ENCODE results near the gene ZNF630.
"Not testable (repeated sequence)": the region's sequence is repeated elsewhere in the genome, so short reads cannot be mapped to it uniquely, and the experiment has no call there.

The ZNF630 gene

GRCh38 chrX:48064261-48064660 lies 7.2 kb downstream of the ZNF630 start:
- Histone ChIP-seq H3K36me3 (ENCODE audit: control insufficient read depth, insufficient read depth, low read length) (no peaks in the 10 kb centered on the region), H3K4me1 (ENCODE audit: control insufficient read depth, insufficient read depth, low read length) (no peaks in the 10 kb centered on the region), H3K27me3 (ENCODE audit: control insufficient read depth, insufficient read depth, low read length) (no peaks in the 10 kb centered on the region), H3K9ac (ENCODE audit: low read length) (no peak overlapping the region), H3K27ac (ENCODE audit: low read depth, low read length) (no peak overlapping the region), H3K4me3 (ENCODE audit: low read length) (no peak overlapping the region)

GRCh38 chrX:48059296-48059639 lies 12.2 kb downstream of the ZNF630 start:
- H3K27ac ChIP-seq (ENCODE audit: low read depth, low read length), result no peak overlapping the region

GRCh38 chrX:48058621-48059295 lies 12.7 kb downstream of the ZNF630 start:
- no peak overlapping the region for H3K27ac ChIP-seq (ENCODE audit: low read depth, low read length)
- H3K9ac ChIP-seq (ENCODE audit: low read length), result no peak overlapping the region
- no peaks in the 10 kb centered on the region for H3K4me1 ChIP-seq (ENCODE audit: control insufficient read depth, insufficient read depth, low read length)
- H3K4me3 ChIP-seq (ENCODE audit: low read length), result no peak overlapping the region
- no peaks in the 10 kb centered on the region for H3K36me3 ChIP-seq (ENCODE audit: control insufficient read depth, insufficient read depth, low read length)
- H3K27me3 ChIP-seq (ENCODE audit: control insufficient read depth, insufficient read depth, low read length), result no peaks in the 10 kb centered on the region

More at GRCh38 chrX:48059296-48059639, 12.2 kb downstream of the ZNF630 start:
- H3K36me3 ChIP-seq (ENCODE audit: control insufficient read depth, insufficient read depth, low read length), result no peaks in the 10 kb centered on the region
- H3K4me1 ChIP-seq (ENCODE audit: control insufficient read depth, insufficient read depth, low read length), result no peaks in the 10 kb centered on the region
- no peaks in the 10 kb centered on the region for H3K27me3 ChIP-seq (ENCODE audit: control insufficient read depth, insufficient read depth, low read length)
- H3K4me3 ChIP-seq (ENCODE audit: low read length), result no peak overlapping the region
- H3K9ac ChIP-seq (ENCODE audit: low read length), result no peak overlapping the region

- H3K4me3 ChIP-seq (ENCODE audit: low read length), result no peak overlapping the region
- no peaks in the 10 kb centered on the region for H3K4me1 ChIP-seq (ENCODE audit: control insufficient read depth, insufficient read depth, low read length)
- H3K27ac ChIP-seq (ENCODE audit: low read depth, low read length), result no peak overlapping the region
- no peaks in the 10 kb centered on the region for H3K36me3 ChIP-seq (ENCODE audit: control insufficient read depth, insufficient read depth, low read length)
- H3K27me3 ChIP-seq (ENCODE audit: control insufficient read depth, insufficient read depth, low read length), result no peaks in the 10 kb centered on the region
- H3K9ac ChIP-seq (ENCODE audit: low read length), result no peak overlapping the region
These were observed 24.6 kb downstream of the ZNF630 start for GRCh38 chrX:48046846-48047245.

- no peaks in the 10 kb centered on the region for H3K36me3 ChIP-seq (ENCODE audit: control insufficient read depth, insufficient read depth, low read length)
- H3K27ac ChIP-seq (ENCODE audit: low read depth, low read length), result no peak overlapping the region
- H3K4me1 ChIP-seq (ENCODE audit: control insufficient read depth, insufficient read depth, low read length), result no peaks in the 10 kb centered on the region
- H3K9ac ChIP-seq (ENCODE audit: low read length), result no peak overlapping the region
- H3K4me3 ChIP-seq (ENCODE audit: low read length), result no peak overlapping the region
- H3K27me3 ChIP-seq (ENCODE audit: control insufficient read depth, insufficient read depth, low read length), result no peaks in the 10 kb centered on the region
These were observed 25.8 kb downstream of the ZNF630 start for GRCh38 chrX:48045410-48046311.

- Histone ChIP-seq H3K27me3 (ENCODE audit: control insufficient read depth, insufficient read depth, low read length) (no peaks in the 10 kb centered on the region), H3K27ac (ENCODE audit: low read depth, low read length) (no peak overlapping the region), H3K9ac (ENCODE audit: low read length) (no peak overlapping the region), H3K4me3 (ENCODE audit: low read length) (no peak overlapping the region), H3K36me3 (ENCODE audit: control insufficient read depth, insufficient read depth, low read length) (no peaks in the 10 kb centered on the region), H3K4me1 (ENCODE audit: control insufficient read depth, insufficient read depth, low read length) (no peaks in the 10 kb centered on the region)
These were observed 28.4 kb downstream of the ZNF630 start for GRCh38 chrX:48043056-48043455.

GRCh38 chrX:48035891-48036290 lies 35.5 kb downstream of the ZNF630 start:
- no peaks in the 10 kb centered on the region for H3K4me1 ChIP-seq (ENCODE audit: control insufficient read depth, insufficient read depth, low read length)
- H3K9ac ChIP-seq (ENCODE audit: low read length), result no peak overlapping the region
- H3K36me3 ChIP-seq (ENCODE audit: control insufficient read depth, insufficient read depth, low read length), result no peaks in the 10 kb centered on the region
- H3K4me3 ChIP-seq (ENCODE audit: low read length), result no peak overlapping the region
- no peak overlapping the region for H3K27ac ChIP-seq (ENCODE audit: low read depth, low read length)
- H3K27me3 ChIP-seq (ENCODE audit: control insufficient read depth, insufficient read depth, low read length), result no peaks in the 10 kb centered on the region

- not testable (repeated sequence) for H3K27me3 ChIP-seq (ENCODE audit: control insufficient read depth, insufficient read depth, low read length); H3K4me1 ChIP-seq (ENCODE audit: control insufficient read depth, insufficient read depth, low read length); H3K4me3 ChIP-seq (ENCODE audit: low read length); H3K27ac ChIP-seq (ENCODE audit: low read depth, low read length); H3K36me3 ChIP-seq (ENCODE audit: control insufficient read depth, insufficient read depth, low read length); H3K9ac ChIP-seq (ENCODE audit: low read length)
These were observed 40.7 kb downstream of the ZNF630 start for GRCh38 chrX:48030641-48031173.

- H3K4me1 ChIP-seq (ENCODE audit: control insufficient read depth, insufficient read depth, low read length), result peaks cover 2% of the 10 kb centered on the region
- no peaks in the 10 kb centered on the region for H3K36me3 ChIP-seq (ENCODE audit: control insufficient read depth, insufficient read depth, low read length)
- H3K9ac ChIP-seq (ENCODE audit: low read length), result no peak overlapping the region
- no peaks in the 10 kb centered on the region for H3K27me3 ChIP-seq (ENCODE audit: control insufficient read depth, insufficient read depth, low read length)
- H3K27ac ChIP-seq (ENCODE audit: low read depth, low read length), result no peak overlapping the region
- H3K4me3 ChIP-seq (ENCODE audit: low read length), result no peak overlapping the region
These were observed 41.2 kb downstream of the ZNF630 start for GRCh38 chrX:48030237-48030636.

- Histone ChIP-seq H3K9ac (ENCODE audit: low read length) (no peak overlapping the region), H3K4me3 (ENCODE audit: low read length) (no peak overlapping the region), H3K27me3 (ENCODE audit: control insufficient read depth, insufficient read depth, low read length) (no peaks in the 10 kb centered on the region), H3K36me3 (ENCODE audit: control insufficient read depth, insufficient read depth, low read length) (no peaks in the 10 kb centered on the region), H3K27ac (ENCODE audit: low read depth, low read length) (no peak overlapping the region), H3K4me1 (ENCODE audit: control insufficient read depth, insufficient read depth, low read length) (peaks cover 2% of the 10 kb centered on the region)
These were observed 43.3 kb downstream of the ZNF630 start for GRCh38 chrX:48028091-48028490.

GRCh38 chrX:48027545-48027944 lies 43.9 kb downstream of the ZNF630 start:
- H3K27ac ChIP-seq (ENCODE audit: low read depth, low read length); H3K4me1 ChIP-seq (ENCODE audit: control insufficient read depth, insufficient read depth, low read length); H3K27me3 ChIP-seq (ENCODE audit: control insufficient read depth, insufficient read depth, low read length); H3K36me3 ChIP-seq (ENCODE audit: control insufficient read depth, insufficient read depth, low read length); H3K4me3 ChIP-seq (ENCODE audit: low read length); H3K9ac ChIP-seq (ENCODE audit: low read length): not testable (repeated sequence)

GRCh38 chrX:48025561-48025960 lies 45.9 kb downstream of the ZNF630 start:
- Histone ChIP-seq H3K36me3 (ENCODE audit: control insufficient read depth, insufficient read depth, low read length) (no peaks in the 10 kb centered on the region), H3K4me1 (ENCODE audit: control insufficient read depth, insufficient read depth, low read length) (peaks cover 2% of the 10 kb centered on the region), H3K4me3 (ENCODE audit: low read length) (no peak overlapping the region), H3K27ac (ENCODE audit: low read depth, low read length) (no peak overlapping the region), H3K27me3 (ENCODE audit: control insufficient read depth, insufficient read depth, low read length) (no peaks in the 10 kb centered on the region), H3K9ac (ENCODE audit: low read length) (no peak overlapping the region)

Measured in rectal smooth muscle tissue (tissue), 1 donor.